Measurements from ENCODE around the gene STXBP4. TPM values are rescaled to one million over a fixed set of nuclear protein-coding genes. Genes with fewer than 3 reads are reported as not detected.

The STXBP4 gene
- total and polyA plus RNA-seq, 2 donors (not counting 3 experiments of a cell fraction or from before 2014, with no cell fraction given) = 1.9 to 12.9 TPM

GRCh38 chr17:55200904-55201303 is 232.3 kb downstream of the STXBP4 start:
- FAIRE-seq = no peak
- ChIA-PET CTCF (no interaction called here), POLR2A (no interaction called here)
- H3K27me3 ChIP-seq (ENCODE audit: control insufficient read depth in 2 of 2, insufficient read depth in 2 of 2, low read length in 2 of 2) = peaks cover 0 to 1% of the 10 kb centered on the region in 2 experiments
- no peak overlapping the region for H2AFZ ChIP-seq (ENCODE audit: low read depth, low read length)
- H4K20me1 ChIP-seq (replicated peaks; ENCODE audit: control insufficient read depth, extremely low read depth, insufficient read depth, low read length) = no peaks in the 10 kb centered on the region
- dilution Hi-C loops (cut with MboI; ENCODE audit: extremely low pct_ligation_motif_present, low sequenced_read_pairs) (no loop called here), intact Hi-C loops (cut with micrococcal nuclease) (no loop called here)
- no peak overlapping the region for H3K9ac ChIP-seq (replicated peaks; ENCODE audit: extremely low read depth, insufficient read depth, low read length)
- TF ChIP-seq MAX (IDR thresholded peaks at IDR 0.05; ENCODE audit: insufficient read depth, insufficient read length) = no peak
- no peak for TF ChIP-seq POLR2A (IDR thresholded peaks at IDR 0.05; ENCODE audit: low read depth, low read length)
- TF ChIP-seq, protein P1, sequence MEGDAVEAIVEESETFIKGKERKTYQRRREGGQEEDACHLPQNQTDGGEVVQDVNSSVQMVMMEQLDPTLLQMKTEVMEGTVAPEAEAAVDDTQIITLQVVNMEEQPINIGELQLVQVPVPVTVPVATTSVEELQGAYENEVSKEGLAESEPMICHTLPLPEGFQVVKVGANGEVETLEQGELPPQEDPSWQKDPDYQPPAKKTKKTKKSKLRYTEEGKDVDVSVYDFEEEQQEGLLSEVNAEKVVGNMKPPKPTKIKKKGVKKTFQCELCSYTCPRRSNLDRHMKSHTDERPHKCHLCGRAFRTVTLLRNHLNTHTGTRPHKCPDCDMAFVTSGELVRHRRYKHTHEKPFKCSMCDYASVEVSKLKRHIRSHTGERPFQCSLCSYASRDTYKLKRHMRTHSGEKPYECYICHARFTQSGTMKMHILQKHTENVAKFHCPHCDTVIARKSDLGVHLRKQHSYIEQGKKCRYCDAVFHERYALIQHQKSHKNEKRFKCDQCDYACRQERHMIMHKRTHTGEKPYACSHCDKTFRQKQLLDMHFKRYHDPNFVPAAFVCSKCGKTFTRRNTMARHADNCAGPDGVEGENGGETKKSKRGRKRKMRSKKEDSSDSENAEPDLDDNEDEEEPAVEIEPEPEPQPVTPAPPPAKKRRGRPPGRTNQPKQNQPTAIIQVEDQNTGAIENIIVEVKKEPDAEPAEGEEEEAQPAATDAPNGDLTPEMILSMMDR (IDR thresholded peaks at IDR 0.05; ENCODE audit: extremely low read depth in 1 of 2, insufficient read depth in 1 of 2, low read depth in 1 of 2, low read length in 2 of 2) = no peak
- TF ChIP-seq MYC (IDR thresholded peaks at IDR 0.05; ENCODE audit: low read depth, low read length) = no peak
- no peak for TF ChIP-seq EZH2 (IDR thresholded peaks at IDR 0.05; ENCODE audit: borderline replicate concordance, low read depth, low read length, severe bottlenecking)
- TF ChIP-seq FOS (IDR thresholded peaks at IDR 0.05; ENCODE audit: borderline replicate concordance, insufficient read depth, low read length) = no peak
- no peak for TF ChIP-seq JUN (IDR thresholded peaks at IDR 0.05; ENCODE audit: borderline replicate concordance, insufficient read depth, insufficient read length, low read depth)
- no peak for TF ChIP-seq POLR2AphosphoS5 (IDR thresholded peaks at IDR 0.05; ENCODE audit: insufficient read depth, low read depth, low read length)
- TF ChIP-seq GATA2 (IDR thresholded peaks at IDR 0.05; ENCODE audit: insufficient read depth, insufficient read length, low read depth, low read length) = no peak
- H3K4me2 ChIP-seq (ENCODE audit: insufficient read depth, low read length) = no peak overlapping the region
- no peak overlapping the region for H3K4me3 ChIP-seq (replicated peaks in 1 of 3; ENCODE audit: insufficient read depth in 1 of 3, low read depth in 1 of 3, low read length in 3 of 3)
- no peak for DNase-seq (ENCODE audit: low read depth, low spot score)
- H3K9me3 ChIP-seq (replicated peaks; ENCODE audit: control insufficient read depth, insufficient read depth, low read length) = no peaks in the 10 kb centered on the region
- no peaks in the 10 kb centered on the region for H3K9me1 ChIP-seq (replicated peaks; ENCODE audit: control insufficient read depth, extremely low read depth, insufficient read depth, low read length)
- H3K4me1 ChIP-seq (ENCODE audit: control insufficient read depth, extremely low read depth, insufficient read depth, low read length) = no peaks in the 10 kb centered on the region
- H3K27ac ChIP-seq (ENCODE audit: insufficient read depth, low read depth, low read length) = no peak overlapping the region
- H3K79me2 ChIP-seq (ENCODE audit: control insufficient read depth, insufficient read depth, low read length) = no peaks in the 10 kb centered on the region
- BruUV-seq (replicated peaks) = no TSS peak
- no peaks in the 10 kb centered on the region for H3K36me3 ChIP-seq (ENCODE audit: control insufficient read depth in 2 of 2, extremely low read depth in 1 of 2, insufficient read depth in 2 of 2, low read length in 2 of 2)
